ENCODE measurements around the gene DRC3. TPM values are rescaled to one million over a fixed set of nuclear protein-coding genes. Genes with fewer than 3 reads are reported as not detected.
"Not testable (repeated sequence)": the region's sequence is repeated elsewhere in the genome, so short reads cannot be mapped to it uniquely, and the experiment has no call there.

The DRC3 gene
- total RNA-seq, 1 donor from 2014 or later, result not detected

- Mint-ChIP-seq H3K9me3 (no peaks in the 10 kb centered on the region), H3K27me3 (ENCODE audit: insufficient read depth) (peaks cover 2% of the 10 kb centered on the region)
These were observed 37.9 kb upstream of the DRC3 start for GRCh38 chr17:17934806-17935205.

DNA sequence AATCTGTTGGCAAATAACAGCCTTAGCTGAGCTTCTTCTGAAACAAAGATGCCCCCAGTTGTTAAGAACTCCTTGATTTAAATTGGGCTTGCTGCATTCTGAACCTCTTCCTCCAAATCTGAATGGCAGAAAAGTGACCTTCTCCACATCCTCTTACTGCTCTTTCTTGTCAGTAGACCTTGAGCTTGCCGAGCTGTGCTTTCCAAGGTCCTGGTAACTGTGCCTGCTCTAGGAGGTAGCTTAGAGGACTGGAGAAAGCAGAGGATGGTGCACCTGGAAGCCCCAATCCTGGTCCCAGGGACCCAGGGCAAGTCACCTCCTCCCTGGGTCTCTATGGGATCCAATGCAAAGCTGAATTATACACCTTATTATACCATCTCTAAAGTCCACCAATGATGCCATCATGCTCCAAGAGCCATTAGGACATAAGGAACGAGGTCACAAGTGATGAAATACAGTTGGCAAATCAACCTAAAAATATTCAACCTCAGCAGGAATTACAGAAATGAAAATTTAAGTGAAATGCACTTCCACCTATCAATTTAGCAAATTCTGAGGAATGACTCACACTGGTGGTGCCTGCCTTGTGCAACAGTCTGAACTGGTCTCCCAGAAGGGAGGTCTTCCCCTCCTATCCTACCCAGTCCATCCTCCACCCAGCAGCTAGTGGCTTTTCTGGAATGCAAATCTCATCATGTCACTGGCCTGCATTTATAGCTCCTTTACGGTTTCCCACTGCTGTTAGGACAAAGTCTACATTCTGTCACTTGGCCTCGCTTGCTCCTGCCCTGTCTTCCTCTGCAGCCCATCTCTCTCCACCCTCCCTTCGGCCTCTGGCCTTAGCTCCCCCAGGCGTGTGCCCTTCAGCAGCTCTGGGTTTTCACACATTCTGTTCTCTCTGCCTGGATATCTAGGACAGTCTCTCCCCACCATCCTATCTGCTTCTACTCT, 37.1 kb upstream of the DRC3 start:
- peaks cover 22% of the 10 kb centered on the region for H3K4me1 Mint-ChIP-seq (ENCODE audit: low read depth)
- DNase-seq (ENCODE audit: low spot score), result no peak
- no peak overlapping the region for H3K27ac Mint-ChIP-seq
- H3K4me3 Mint-ChIP-seq, result no peak overlapping the region
- H3K27me3 Mint-ChIP-seq (ENCODE audit: insufficient read depth), result peaks cover 2% of the 10 kb centered on the region
- no peaks in the 10 kb centered on the region for H3K36me3 Mint-ChIP-seq (ENCODE audit: low read depth)
- no peaks in the 10 kb centered on the region for H3K9me3 Mint-ChIP-seq
- intact Hi-C loops (cut with micrococcal nuclease), result no loop called here

More at GRCh38 chr17:17934806-17935205, 37.9 kb upstream of the DRC3 start:
- peaks cover 22% of the 10 kb centered on the region for H3K4me1 Mint-ChIP-seq (ENCODE audit: low read depth)
- no peak overlapping the region for H3K4me3 Mint-ChIP-seq
- intact Hi-C loops (cut with micrococcal nuclease), result no loop called here
- DNase-seq (ENCODE audit: low spot score), result no peak
- H3K27ac Mint-ChIP-seq, result no peak overlapping the region
- H3K36me3 Mint-ChIP-seq (ENCODE audit: low read depth), result no peaks in the 10 kb centered on the region

GRCh38 chr17:17937201-17937853, 35.3 kb upstream of the DRC3 start:
- intact Hi-C loops (cut with micrococcal nuclease), result no loop called here
- no peaks in the 10 kb centered on the region for H3K9me3 Mint-ChIP-seq
- H3K36me3 Mint-ChIP-seq (ENCODE audit: low read depth), result no peaks in the 10 kb centered on the region
- H3K27ac Mint-ChIP-seq, result no peak overlapping the region
- no peak for DNase-seq (ENCODE audit: low spot score)
- H3K4me3 Mint-ChIP-seq, result no peak overlapping the region
- H3K27me3 Mint-ChIP-seq (ENCODE audit: insufficient read depth), result no peaks in the 10 kb centered on the region
- H3K4me1 Mint-ChIP-seq (ENCODE audit: low read depth), result peaks cover 22% of the 10 kb centered on the region

GRCh38 chr17:17937958-17938357, 34.7 kb upstream of the DRC3 start:
- H3K27me3 Mint-ChIP-seq (ENCODE audit: insufficient read depth), result no peaks in the 10 kb centered on the region
- H3K36me3 Mint-ChIP-seq (ENCODE audit: low read depth), result no peaks in the 10 kb centered on the region
- H3K27ac Mint-ChIP-seq, result no peak overlapping the region
- H3K9me3 Mint-ChIP-seq, result no peaks in the 10 kb centered on the region
- DNase-seq (ENCODE audit: low spot score), result no peak
- intact Hi-C loops (cut with micrococcal nuclease), result no loop called here
- H3K4me3 Mint-ChIP-seq, result no peak overlapping the region
- peaks cover 23% of the 10 kb centered on the region for H3K4me1 Mint-ChIP-seq (ENCODE audit: low read depth)

- intact Hi-C loops (cut with micrococcal nuclease), result no loop called here
- Mint-ChIP-seq H3K9me3 (no peaks in the 10 kb centered on the region), H3K27ac (no peak overlapping the region), H3K4me1 (ENCODE audit: low read depth) (peaks cover 29% of the 10 kb centered on the region), H3K4me3 (no peak overlapping the region), H3K27me3 (ENCODE audit: insufficient read depth) (no peaks in the 10 kb centered on the region), H3K36me3 (ENCODE audit: low read depth) (no peaks in the 10 kb centered on the region)
- no peak for DNase-seq (ENCODE audit: low spot score)
These were observed 34.1 kb upstream of the DRC3 start for GRCh38 chr17:17938388-17939107.

- H3K9me3 Mint-ChIP-seq; H3K27me3 Mint-ChIP-seq (ENCODE audit: insufficient read depth); H3K36me3 Mint-ChIP-seq (ENCODE audit: low read depth); H3K4me3 Mint-ChIP-seq; DNase-seq (ENCODE audit: low spot score); intact Hi-C loops (cut with micrococcal nuclease); H3K27ac Mint-ChIP-seq: not testable (repeated sequence)
- peaks cover 30% of the 10 kb centered on the region for H3K4me1 Mint-ChIP-seq (ENCODE audit: low read depth)
These were observed 32.7 kb upstream of the DRC3 start for GRCh38 chr17:17939941-17940340.

DNA sequence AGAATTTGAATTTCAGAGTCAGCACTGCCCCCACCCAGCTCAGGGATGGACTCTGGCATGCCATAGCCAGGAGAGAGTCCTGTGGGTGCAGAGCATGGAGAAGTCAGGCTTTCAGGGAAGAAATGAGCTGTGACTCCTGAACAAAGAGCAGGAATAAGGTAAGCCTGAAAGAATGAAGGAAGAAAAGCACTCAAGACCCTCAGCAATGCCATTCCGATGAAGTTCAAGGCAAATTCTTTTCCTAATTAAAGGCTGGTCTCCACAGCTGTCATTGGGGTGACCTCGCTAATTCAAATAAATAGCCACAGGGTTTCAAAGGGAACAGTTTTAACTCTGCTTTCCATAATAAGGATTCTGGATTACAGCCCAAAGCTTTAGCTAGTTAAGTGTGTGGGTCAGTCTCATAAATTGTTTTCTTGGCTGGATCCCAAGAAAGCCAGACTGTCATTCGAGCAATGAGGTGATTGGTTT, 32.2 kb upstream of the DRC3 start:
- Mint-ChIP-seq H3K4me3 (no peak overlapping the region), H3K9me3 (no peaks in the 10 kb centered on the region), H3K27me3 (ENCODE audit: insufficient read depth) (no peaks in the 10 kb centered on the region), H3K4me1 (ENCODE audit: low read depth) (peaks cover 25% of the 10 kb centered on the region), H3K36me3 (ENCODE audit: low read depth) (no peaks in the 10 kb centered on the region), H3K27ac (no peak overlapping the region)
- intact Hi-C loops (cut with micrococcal nuclease), result no loop called here
- DNase-seq (ENCODE audit: low spot score), result no peak

- H3K36me3 Mint-ChIP-seq (ENCODE audit: low read depth), result no peaks in the 10 kb centered on the region
- H3K27me3 Mint-ChIP-seq (ENCODE audit: insufficient read depth), result no peaks in the 10 kb centered on the region
- H3K4me1 Mint-ChIP-seq (ENCODE audit: low read depth), result peaks cover 20% of the 10 kb centered on the region
- intact Hi-C loops (cut with micrococcal nuclease), result no loop called here
- no peak overlapping the region for H3K4me3 Mint-ChIP-seq
- H3K9me3 Mint-ChIP-seq, result no peaks in the 10 kb centered on the region
- no peak overlapping the region for H3K27ac Mint-ChIP-seq
- no peak for DNase-seq (ENCODE audit: low spot score)
These were observed 31.6 kb upstream of the DRC3 start for GRCh38 chr17:17941015-17941414.

DNA sequence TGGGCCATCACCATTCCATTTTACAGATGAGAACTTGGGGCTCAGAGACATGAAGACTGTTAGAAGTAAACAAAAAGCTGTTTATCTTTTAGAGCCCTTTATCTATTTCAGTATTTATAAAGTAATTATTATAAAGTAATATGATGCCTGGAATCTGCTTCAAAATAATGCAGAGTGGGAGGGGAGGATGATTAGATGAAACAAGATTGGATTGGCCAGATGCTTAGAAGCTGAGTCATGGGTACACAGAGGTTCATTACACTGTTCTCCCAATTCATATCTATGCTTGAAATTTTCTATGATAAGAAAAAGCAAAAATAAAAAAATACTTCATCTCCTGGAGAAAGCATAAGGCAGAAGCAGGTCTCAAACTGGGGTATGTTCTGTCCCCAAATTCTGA, 29.8 kb upstream of the DRC3 start:
- H3K27ac Mint-ChIP-seq, result no peak overlapping the region
- H3K4me3 Mint-ChIP-seq, result no peak overlapping the region
- no peaks in the 10 kb centered on the region for H3K27me3 Mint-ChIP-seq (ENCODE audit: insufficient read depth)
- no peak for DNase-seq (ENCODE audit: low spot score)
- no peaks in the 10 kb centered on the region for H3K9me3 Mint-ChIP-seq
- no peaks in the 10 kb centered on the region for H3K36me3 Mint-ChIP-seq (ENCODE audit: low read depth)
- peaks cover 11% of the 10 kb centered on the region for H3K4me1 Mint-ChIP-seq (ENCODE audit: low read depth)
- intact Hi-C loops (cut with micrococcal nuclease), result no loop called here

- no peak overlapping the region for H3K27ac Mint-ChIP-seq
- no peaks in the 10 kb centered on the region for H3K36me3 Mint-ChIP-seq (ENCODE audit: low read depth)
- H3K4me1 Mint-ChIP-seq (ENCODE audit: low read depth), result peaks cover 11% of the 10 kb centered on the region
- no peak overlapping the region for H3K4me3 Mint-ChIP-seq
- no peaks in the 10 kb centered on the region for H3K9me3 Mint-ChIP-seq
- DNase-seq (ENCODE audit: low spot score), result no peak
- H3K27me3 Mint-ChIP-seq (ENCODE audit: insufficient read depth), result no peaks in the 10 kb centered on the region
- intact Hi-C loops (cut with micrococcal nuclease), result no loop called here
These were observed 29.2 kb upstream of the DRC3 start for GRCh38 chr17:17943281-17943984.

DNA sequence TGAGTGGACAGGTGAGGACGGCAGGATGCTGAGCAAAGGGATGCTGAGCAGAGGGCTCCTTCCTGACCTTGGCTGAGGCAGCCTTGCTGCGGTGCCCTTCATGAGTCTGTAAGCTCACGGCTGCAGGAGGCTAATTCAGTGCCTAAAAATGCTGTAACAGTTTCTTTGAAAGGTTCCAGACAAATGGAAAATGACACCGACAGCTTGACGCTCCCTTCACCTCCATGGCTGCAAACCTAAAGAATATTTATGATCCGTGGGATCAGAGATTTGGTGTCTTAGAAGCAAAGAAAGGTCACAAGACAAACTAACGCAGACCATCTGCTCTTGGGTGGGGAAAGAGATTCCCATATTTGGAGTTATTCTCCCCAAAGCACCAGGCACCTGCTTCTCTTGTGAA, 28.4 kb upstream of the DRC3 start:
- Mint-ChIP-seq H3K4me3 (no peak overlapping the region), H3K36me3 (ENCODE audit: low read depth) (no peaks in the 10 kb centered on the region), H3K27ac (no peak overlapping the region), H3K27me3 (ENCODE audit: insufficient read depth) (no peaks in the 10 kb centered on the region), H3K9me3 (no peaks in the 10 kb centered on the region), H3K4me1 (ENCODE audit: low read depth) (peaks cover 11% of the 10 kb centered on the region)
- intact Hi-C loops (cut with micrococcal nuclease), result no loop called here
- DNase-seq (ENCODE audit: low spot score), result no peak

DNA sequence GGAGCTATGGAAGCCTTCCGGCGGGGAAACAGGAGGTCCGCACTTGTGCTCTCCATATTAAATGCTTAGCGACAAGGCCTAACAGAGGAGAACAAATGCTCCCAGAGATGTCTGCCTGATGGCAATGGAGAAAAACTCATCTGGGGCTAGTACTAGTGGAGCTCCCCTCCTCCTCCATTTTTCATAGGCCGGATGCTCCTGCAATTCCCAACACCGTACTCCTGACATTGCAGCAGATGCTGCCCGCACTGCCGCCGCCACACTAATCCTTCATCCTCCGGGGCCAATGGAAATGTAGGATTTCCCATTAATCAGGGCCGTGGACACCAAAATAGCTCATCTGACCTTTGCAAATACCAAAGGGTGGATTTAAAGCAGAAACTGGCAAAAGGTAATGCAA, 27.9 kb upstream of the DRC3 start:
- peaks cover 2% of the 10 kb centered on the region for H3K36me3 Mint-ChIP-seq (ENCODE audit: low read depth)
- DNase-seq (ENCODE audit: low spot score), result no peak
- peaks cover 11% of the 10 kb centered on the region for H3K4me1 Mint-ChIP-seq (ENCODE audit: low read depth)
- no peaks in the 10 kb centered on the region for H3K9me3 Mint-ChIP-seq
- H3K27ac Mint-ChIP-seq, result no peak overlapping the region
- H3K27me3 Mint-ChIP-seq (ENCODE audit: insufficient read depth), result no peaks in the 10 kb centered on the region
- H3K4me3 Mint-ChIP-seq, result no peak overlapping the region
- intact Hi-C loops (cut with micrococcal nuclease), result no loop called here
